ENCODE data around the gene HES7. TPM values are rescaled to one million over a fixed set of nuclear protein-coding genes. Genes with fewer than 3 reads are reported as not detected.

The HES7 gene
- total RNA-seq: 0.17 and 0.89 TPM in 2 replicates

GRCh38 chr17:8123695-8124349, at the start of gene HES7:
Gene HES7, minus strand, starts transcription at chr17:8124106. Its CDS starts 22 bp downstream, at chr17:8124084.

GRCh38 chr17:8162233-8162996, 38.5 kb upstream of the HES7 start, which contains the start of gene VAMP2:
Gene VAMP2, minus strand, starts transcription at chr17:8162948. Its CDS starts 69 bp downstream, at chr17:8162879.

DNA sequence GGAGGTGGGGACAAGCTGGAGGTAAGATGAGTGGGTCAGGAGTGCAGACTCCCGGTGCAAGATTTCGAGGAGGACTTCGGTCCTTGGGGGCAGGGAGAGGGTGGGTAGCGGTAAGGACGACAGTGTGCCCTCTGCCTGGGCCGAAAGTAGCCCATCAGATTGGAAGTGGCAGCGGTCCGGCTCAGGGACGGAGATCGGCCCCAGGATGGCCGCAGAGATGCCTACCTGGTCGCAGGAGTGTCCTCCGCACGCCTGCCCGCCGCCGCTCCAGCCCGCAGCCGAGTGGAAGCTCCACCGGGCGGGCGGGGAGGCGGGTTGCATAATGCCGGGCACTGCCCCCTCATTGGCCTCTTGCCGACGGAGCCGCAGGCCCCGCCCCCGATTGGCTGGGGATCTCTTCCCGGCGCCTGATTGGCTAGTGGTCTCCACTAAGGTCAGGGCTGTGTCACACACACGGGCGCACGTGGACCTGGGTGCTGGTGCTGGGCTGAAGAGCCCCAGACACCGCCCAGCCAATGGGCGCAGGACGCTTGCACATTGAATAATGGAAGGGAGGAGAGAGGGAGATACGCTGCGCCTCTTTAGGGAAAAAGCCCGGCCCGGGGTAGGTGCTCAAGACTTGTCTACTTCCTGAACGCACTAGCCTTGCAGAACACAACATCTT, 28.3 kb upstream of the HES7 start, which contains the start of gene PER1:
Gene PER1 (minus strand): TSS at position 293 of the 664 bp plus-strand sequence. CDS start 1,698 bp downstream, outside the sequence.

DNA sequence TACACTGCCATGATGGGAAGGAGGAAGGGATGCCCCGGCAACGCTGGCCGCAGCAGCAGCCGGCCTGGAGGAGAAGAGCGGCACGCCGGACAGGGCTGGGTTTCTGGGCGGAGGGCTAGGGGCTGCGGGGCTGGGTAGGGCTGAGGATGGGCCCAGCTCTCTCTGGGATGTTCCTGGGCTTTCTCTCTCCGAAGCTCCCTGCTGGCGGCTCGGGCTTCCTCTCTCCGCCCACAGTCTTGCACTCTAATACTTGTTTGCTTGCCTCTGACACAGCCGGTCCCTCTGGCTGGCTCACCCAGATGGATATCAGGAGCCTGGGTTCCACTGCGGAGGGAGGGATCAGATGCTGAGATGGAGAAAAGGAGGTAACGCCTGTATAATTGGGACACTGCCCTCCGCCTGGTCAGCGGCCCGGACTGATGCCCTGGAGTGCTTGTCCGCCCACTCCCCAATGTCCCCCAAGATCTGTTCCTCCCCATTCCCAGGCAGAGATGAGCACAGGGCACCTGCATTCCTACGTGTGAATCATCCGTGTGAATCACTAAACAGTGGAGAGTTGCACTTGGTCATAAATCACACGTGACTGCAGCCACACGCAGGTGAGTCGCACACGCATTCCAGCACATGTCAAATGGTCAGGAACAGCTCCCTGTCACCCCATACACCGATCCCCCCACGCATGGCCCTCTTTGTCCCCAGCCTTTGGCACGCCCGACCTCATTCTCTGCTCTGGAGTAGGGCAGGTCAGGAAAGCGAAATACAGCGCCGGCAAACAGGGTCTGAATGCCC, 5.7 kb downstream of the HES7 start, which contains the start of gene ALOXE3:
Gene ALOXE3 (minus strand): TSS at position 535 of the 789 bp plus-strand sequence. CDS start 524 bp downstream, at position 11.

DNA sequence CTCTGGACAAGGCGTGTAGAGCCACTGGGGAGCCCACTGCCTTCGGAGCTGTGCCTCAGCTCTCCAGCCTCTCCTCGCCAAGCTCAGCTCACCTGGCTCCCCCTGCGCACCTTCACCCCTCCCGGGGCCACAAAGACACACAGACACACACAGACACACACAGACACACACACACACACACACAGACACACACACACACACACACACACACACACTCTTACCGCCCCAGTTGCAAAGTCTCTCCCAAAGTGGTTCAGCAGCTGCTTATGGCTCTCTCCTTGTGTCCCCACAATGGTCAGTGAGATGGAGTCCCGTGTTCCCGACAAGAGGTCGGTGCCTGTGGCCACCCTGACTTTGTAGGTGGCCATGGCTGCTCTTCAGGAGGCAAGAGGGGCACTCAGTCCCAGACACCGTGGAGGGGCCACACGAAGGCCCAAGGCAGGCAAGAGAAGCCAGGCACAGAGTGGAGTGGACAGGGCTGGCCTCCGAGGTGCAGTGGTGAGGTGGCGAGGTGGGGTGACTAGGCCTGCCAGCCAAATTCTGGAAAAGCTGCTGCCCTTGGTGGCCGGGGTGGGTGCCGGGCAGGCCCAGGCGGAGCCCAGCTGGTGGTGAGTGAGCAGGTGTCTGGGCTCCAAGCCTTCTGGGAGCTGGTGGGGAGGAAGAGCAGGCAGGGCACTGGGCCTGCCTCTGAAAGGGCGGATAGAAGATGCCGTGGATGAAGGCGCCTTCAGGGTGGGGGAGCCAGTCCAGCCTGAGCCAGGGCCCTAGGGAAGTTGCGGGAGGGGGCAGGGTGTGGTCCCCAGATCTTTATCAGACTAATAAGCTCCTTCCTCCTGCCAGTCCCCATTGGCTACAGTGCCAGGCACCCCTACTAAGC, 36.6 kb downstream of the HES7 start, which contains the start of gene ALOX12B:
Gene ALOX12B (minus strand): TSS at position 642 of the 877 bp plus-strand sequence. CDS start 274 bp downstream, at position 368.

Other genes with a start within 250 kb of the HES7 start
- 45.9 and 46.5 TPM in 2 replicates for gene CHD3, start 235.3 kb downstream of the HES7 start, total RNA-seq
- gene RNF227, start 207.8 kb downstream of the HES7 start, total RNA-seq: 1.0 and 1.2 TPM in 2 replicates
- 0.67 and 1.2 TPM in 2 replicates for gene KCNAB3, start 194.2 kb downstream of the HES7 start, total RNA-seq
- 71.8 and 102 TPM in 2 replicates for gene TRAPPC1, start 192.2 kb downstream of the HES7 start, total RNA-seq
- gene CNTROB, start 191.9 kb downstream of the HES7 start, total RNA-seq: 24.5 TPM in 2 replicates
- gene GUCY2D, start 121.5 kb downstream of the HES7 start, total RNA-seq: 0.15 TPM in 1 of 2 replicates, not detected in the other
- gene ALOX15B, start 85.0 kb downstream of the HES7 start, total RNA-seq: under 0.01 TPM in 1 of 2 replicates, not detected in the other
- not detected in 2 replicates for gene ALOX12B, start 36.4 kb downstream of the HES7 start, total RNA-seq
- gene ALOXE3, start 5.6 kb downstream of the HES7 start, total RNA-seq: under 0.01 TPM in 1 of 2 replicates, not detected in the other
- gene PER1, start 28.3 kb upstream of the HES7 start, total RNA-seq: 20.7 and 23.0 TPM in 2 replicates
- gene VAMP2, start 38.8 kb upstream of the HES7 start, total RNA-seq: 4.3 and 5.2 TPM in 2 replicates
- gene TMEM107, start 52.3 kb upstream of the HES7 start, total RNA-seq: 30.6 and 34.5 TPM in 2 replicates
- gene BORCS6, start 66.1 kb upstream of the HES7 start, total RNA-seq: 9.4 and 10.8 TPM in 2 replicates
- 89.8 and 108 TPM in 2 replicates for gene AURKB, start 86.5 kb upstream of the HES7 start, total RNA-seq
- 6.1 and 6.2 TPM in 2 replicates for gene CTC1, start 124.0 kb upstream of the HES7 start, total RNA-seq
- 42.0 and 42.7 TPM in 2 replicates for gene PFAS, start 125.2 kb upstream of the HES7 start, total RNA-seq
- gene RANGRF, start 164.6 kb upstream of the HES7 start, total RNA-seq: 32.4 and 34.3 TPM in 2 replicates
- 1.2 and 1.5 TPM in 2 replicates for gene SLC25A35, start 171.3 kb upstream of the HES7 start, total RNA-seq
- gene ARHGEF15, start 186.1 kb upstream of the HES7 start, total RNA-seq: not detected in 2 replicates
- gene ODF4, start 215.7 kb upstream of the HES7 start, total RNA-seq: not detected in 2 replicates